ENCODE data around the gene SPHK1.

- TF ChIP-seq CTCF (IDR thresholded peaks at IDR 0.05) (no peak), POLR2A (IDR thresholded peaks at IDR 0.05) (no peak)
These were observed 41.3 kb upstream of the SPHK1 start for GRCh38 chr17:76343106-76343505.

Data from sigmoid colon (tissue), 3 donors.